Breast epithelium (tissue), 3 donors: Measurements from ENCODE around the gene DDX31.

Experiments
- CTCF ChIP-seq, 3 donors: fragments of 450-650 bp; IDR thresholded peaks; one replicate each; pipeline ENCODE4 v1.5.1; 2016 to 2017; ENCODE audit warnings: antibody characterized with exemption in 3 of 3, mild to moderate bottlenecking in 3 of 3, moderate library complexity in 3 of 3
- POLR2A ChIP-seq: fragments of 450-650 bp; IDR thresholded peaks from one replicate; pipeline ENCODE4 v1.6.1; 2016; ENCODE audit warnings: antibody characterized with exemption, mild to moderate bottlenecking, moderate library complexity
- POLR2AphosphoS5 ChIP-seq, 3 donors: sonication (generic); formaldehyde crosslinking; IDR thresholded peaks; one replicate each; pipeline ENCODE4 v1.6.1; 2017; ENCODE audit warnings: antibody characterized with exemption in 3 of 3

DNA sequence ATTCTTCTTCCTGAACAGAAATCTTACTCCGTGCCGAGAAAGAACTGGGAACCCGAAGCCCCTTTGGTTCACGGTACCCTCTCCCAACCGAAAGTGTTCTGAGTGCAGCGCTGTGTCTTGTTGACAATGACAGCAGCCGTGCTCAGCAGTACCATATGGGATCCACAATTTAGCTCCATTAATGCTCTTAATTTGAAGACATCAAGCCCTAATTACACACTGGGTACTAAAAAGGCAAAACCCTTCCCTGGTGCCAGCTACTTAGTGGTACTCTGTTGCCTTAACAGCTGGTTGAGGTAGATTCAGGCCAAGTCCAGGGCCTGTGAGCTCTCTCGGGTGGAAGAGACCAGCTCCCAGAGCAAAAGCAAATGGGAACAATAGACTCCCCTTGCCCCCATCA lies 24.5 kb downstream of the DDX31 start:
- TF ChIP-seq CTCF (IDR thresholded peaks at IDR 0.05): no peak
- TF ChIP-seq POLR2A: no peak
- no peak for TF ChIP-seq POLR2AphosphoS5 (IDR thresholded peaks at IDR 0.05)
